Measurements from ENCODE around the gene INPP5A. TPM values are rescaled to one million over a fixed set of nuclear protein-coding genes. Genes with fewer than 3 reads are reported as not detected.

INPP5A gene
- total and polyA plus RNA-seq, 2 of the 13 experiments (the other 11 are each of a cell fraction or from before 2014, with no cell fraction given), result 17.5 to 37.9 TPM

GRCh38 chr10:132591166-132591971, 53.8 kb downstream of the INPP5A start (continued):
- peak; percentile 44 for TF ChIP-seq SPEN (CRISPR knock-in tag; IDR thresholded peaks at IDR 0.05; ENCODE audit: low read depth)
- no peak for TF ChIP-seq NFAT5 (CRISPR knock-in tag; IDR thresholded peaks at IDR 0.05)
- no peak for TF ChIP-seq MZF1 (CRISPR knock-in tag; IDR thresholded peaks at IDR 0.05; ENCODE audit: borderline replicate concordance)
- TF ChIP-seq ZNF780A (CRISPR knock-in tag; IDR thresholded peaks at IDR 0.05), result no peak
- no peak for TF ChIP-seq ZKSCAN8 (CRISPR knock-in tag; IDR thresholded peaks at IDR 0.05; ENCODE audit: borderline replicate concordance)
- peak; percentile 55; the same call in 1 of the 2 replicates for TF ChIP-seq RXRB (CRISPR knock-in tag; IDR thresholded peaks at IDR 0.05; ENCODE audit: borderline replicate concordance)
- no peak for TF ChIP-seq ZNF724P (CRISPR knock-in tag; IDR thresholded peaks at IDR 0.05; ENCODE audit: borderline replicate concordance)
- TF ChIP-seq AHDC1 (CRISPR knock-in tag; IDR thresholded peaks at IDR 0.05; ENCODE audit: borderline replicate concordance), result peak; percentile 71; the same call in 1 of the 2 replicates
- no peak for TF ChIP-seq ATF3 (CRISPR knock-in tag; IDR thresholded peaks at IDR 0.05)
- TF ChIP-seq CC2D1A (CRISPR knock-in tag; IDR thresholded peaks at IDR 0.05), result no peak
- TF ChIP-seq NBN (conservative IDR thresholded peaks at IDR 0.05), result no peak
- no peak for TF ChIP-seq BHLHE40 (IDR thresholded peaks at IDR 0.05; ENCODE audit: low read length)
- TF ChIP-seq ZNF354B (CRISPR knock-in tag; IDR thresholded peaks at IDR 0.05), result no peak
- TF ChIP-seq ZC3H13 (CRISPR knock-in tag; IDR thresholded peaks at IDR 0.05), result no peak
- no peak for TF ChIP-seq STAT5B (CRISPR knock-in tag; IDR thresholded peaks at IDR 0.05)
- TF ChIP-seq NFIC (IDR thresholded peaks at IDR 0.05; ENCODE audit: low read length), result peak; percentile 63; the same call in 1 of the 2 replicates
- no peak for TF ChIP-seq ZFP82 (CRISPR knock-in tag; IDR thresholded peaks at IDR 0.05; ENCODE audit: borderline replicate concordance)
- no peak for TF ChIP-seq TBP (CRISPR knock-in tag; IDR thresholded peaks at IDR 0.05)
- TF ChIP-seq ZNF557 (CRISPR knock-in tag; IDR thresholded peaks at IDR 0.05), result no peak

All from HepG2 (cell line).